GM19438 (cell line): ENCODE data around the gene TMEM218.
A peak's percentile ranks its signal among the peaks of the same experiment; 100 is the strongest.

ENCODE experiments used
- ATAC-seq: cut with Tn5 transposase; IDR thresholded peaks from one replicate; pipeline ENCODE4 v1.9.1; 2021; ENCODE audit warnings: low read depth; ENCODE audit not compliant: unreplicated experiment

The TMEM218 gene

GRCh38 chr11:125132071-125132470, 20.6 kb upstream of the TMEM218 start:
- ATAC-seq, result no peak

GRCh38 chr11:125129316-125129993, 18.0 kb upstream of the TMEM218 start:
- ATAC-seq, result no peak

GRCh38 chr11:125128450-125128849, 17.0 kb upstream of the TMEM218 start:
- no peak for ATAC-seq

GRCh38 chr11:125124618-125124992, 13.2 kb upstream of the TMEM218 start:
- ATAC-seq, result no peak

GRCh38 chr11:125123947-125124617, 12.7 kb upstream of the TMEM218 start:
- ATAC-seq, result peak; percentile 93

GRCh38 chr11:125123194-125123946, 11.9 kb upstream of the TMEM218 start:
- no peak for ATAC-seq

GRCh38 chr11:125117429-125117828, 6.0 kb upstream of the TMEM218 start:
- ATAC-seq, result no peak

GRCh38 chr11:125114518-125114917, 3.1 kb upstream of the TMEM218 start:
- ATAC-seq, result no peak

- ATAC-seq, result no peak
Measured at GRCh38 chr11:125112208-125112604, 780 bp upstream of the TMEM218 start.

- ATAC-seq, result no peak
Measured at GRCh38 chr11:125111001-125111342, 454 bp downstream of the TMEM218 start.

GRCh38 chr11:125110506-125110905, 920 bp downstream of the TMEM218 start:
- ATAC-seq, result no peak

GRCh38 chr11:125108469-125108868, 3.0 kb downstream of the TMEM218 start:
- ATAC-seq, result no peak

- no peak for ATAC-seq
Measured at GRCh38 chr11:125105926-125106325, 5.5 kb downstream of the TMEM218 start.

- ATAC-seq, result no peak
Measured at GRCh38 chr11:125102510-125102909, 8.9 kb downstream of the TMEM218 start.

- ATAC-seq, result no peak
Measured at GRCh38 chr11:125102025-125102424, 9.4 kb downstream of the TMEM218 start.

GRCh38 chr11:125101596-125101995, 9.8 kb downstream of the TMEM218 start:
- no peak for ATAC-seq

GRCh38 chr11:125100136-125100535, 11.3 kb downstream of the TMEM218 start:
- no peak for ATAC-seq

- no peak for ATAC-seq
Measured at GRCh38 chr11:125094731-125095130, 16.7 kb downstream of the TMEM218 start.

GRCh38 chr11:125093502-125093901, 17.9 kb downstream of the TMEM218 start:
- no peak for ATAC-seq

- no peak for ATAC-seq
Measured at GRCh38 chr11:125092669-125093068, 18.8 kb downstream of the TMEM218 start.

- ATAC-seq, result no peak
Measured at GRCh38 chr11:125091877-125092664, 19.4 kb downstream of the TMEM218 start.
